Measurements from ENCODE around the gene SPOCK2. TPM values are rescaled to one million over a fixed set of nuclear protein-coding genes. Genes with fewer than 3 reads are reported as not detected.

The SPOCK2 gene
- total RNA-seq, 4 donors from 2014 or later = 0.65 to 3.9 (median 3.5) TPM

- no peak for DNase-seq (ENCODE audit: low spot score in 2 of 2)
- WGBS, 2 donors = 76 to 81% methylated on average over 18 of the region's 18 CpGs
- H3K4me3 ChIP-seq (ENCODE audit: low read depth, poor library complexity, severe bottlenecking) = no peak overlapping the region
- intact Hi-C loops (cut with DNase I; ENCODE audit: low total_unique reads) = no loop called here
- TF ChIP-seq POLR2A (IDR thresholded peaks at IDR 0.05) (no peak), CTCF (IDR thresholded peaks at IDR 0.05) (no peak)
Measured at GRCh38 chr10:72074574-72075375, 13.6 kb downstream of the SPOCK2 start.

GRCh38 chr10:72073708-72074573, 14.4 kb downstream of the SPOCK2 start:
- intact Hi-C loops (cut with DNase I; ENCODE audit: low total_unique reads) = no loop called here
- no peak overlapping the region for H3K4me3 ChIP-seq (ENCODE audit: low read depth, poor library complexity, severe bottlenecking)
- 74 to 83% methylated on average over 14 of the region's 14 CpGs for WGBS, 2 donors
- no peak for TF ChIP-seq POLR2A (IDR thresholded peaks at IDR 0.05)
- no peak for TF ChIP-seq CTCF (IDR thresholded peaks at IDR 0.05)
- no peak for DNase-seq (ENCODE audit: low spot score in 2 of 2)

GRCh38 chr10:72072639-72073038, 15.7 kb downstream of the SPOCK2 start:
- no peak for DNase-seq (ENCODE audit: low spot score in 2 of 2)
- H3K4me3 ChIP-seq (ENCODE audit: low read depth, poor library complexity, severe bottlenecking) = no peak overlapping the region
- intact Hi-C loops (cut with DNase I; ENCODE audit: low total_unique reads) = no loop called here
- no peak for TF ChIP-seq CTCF (IDR thresholded peaks at IDR 0.05)
- TF ChIP-seq POLR2A (IDR thresholded peaks at IDR 0.05) = no peak
- 91 to 93% methylated on average over 5 of the region's 5 CpGs for WGBS, 2 donors

- no peak overlapping the region for H3K4me3 ChIP-seq (ENCODE audit: low read depth, poor library complexity, severe bottlenecking)
- intact Hi-C loops (cut with DNase I; ENCODE audit: low total_unique reads) = no loop called here
- no peak for DNase-seq (ENCODE audit: low spot score in 2 of 2)
- no peak for TF ChIP-seq POLR2A (IDR thresholded peaks at IDR 0.05)
- no peak for TF ChIP-seq CTCF (IDR thresholded peaks at IDR 0.05)
- 97 to 100% methylated on average over 4 to 5 of the region's 5 CpGs for WGBS, 2 donors
Measured at GRCh38 chr10:72072046-72072445, 16.3 kb downstream of the SPOCK2 start.

- WGBS, 2 donors = 81 to 83% methylated on average over 7 of the region's 7 CpGs
- intact Hi-C loops (cut with DNase I; ENCODE audit: low total_unique reads) = no loop called here
- no peak for TF ChIP-seq CTCF (IDR thresholded peaks at IDR 0.05)
- TF ChIP-seq POLR2A (IDR thresholded peaks at IDR 0.05) = no peak
- H3K4me3 ChIP-seq (ENCODE audit: low read depth, poor library complexity, severe bottlenecking) = no peak overlapping the region
- DNase-seq (ENCODE audit: low spot score in 2 of 2) = no peak
Measured at GRCh38 chr10:72069751-72070526, 18.4 kb downstream of the SPOCK2 start.

Measured in lower leg skin (tissue), 4 donors.